ENCODE measurements around the gene PYCR2.

GRCh38 chr1:225933072-225933471 lies 9.0 kb upstream of the PYCR2 start:
- TF ChIP-seq CTCF (IDR thresholded peaks at IDR 0.05) (no peak), POLR2A (IDR thresholded peaks at IDR 0.05) (no peak)
